ENCODE measurements around the gene CDH7.

CDH7 gene

DNA sequence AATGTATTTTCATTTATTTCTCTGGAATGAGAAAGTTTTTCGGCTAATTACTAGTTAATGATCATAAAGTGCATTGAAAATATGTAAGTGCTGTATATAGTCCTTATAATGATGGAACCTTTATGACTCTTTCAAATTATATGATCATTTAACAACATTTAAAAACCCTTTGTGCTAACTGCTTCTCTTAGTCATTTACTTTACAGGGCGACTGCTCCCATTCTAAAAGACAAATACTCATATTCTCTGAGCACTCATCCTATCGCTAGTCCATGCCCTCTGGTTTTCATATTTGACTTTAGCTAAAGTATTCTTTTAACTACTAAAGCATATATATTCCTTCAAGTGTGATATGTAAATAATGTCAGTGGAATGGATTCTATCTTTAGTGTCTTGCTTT lies 168.2 kb downstream of the CDH7 start:
- no peak for DNase-seq (ENCODE audit: low read depth)

DNA sequence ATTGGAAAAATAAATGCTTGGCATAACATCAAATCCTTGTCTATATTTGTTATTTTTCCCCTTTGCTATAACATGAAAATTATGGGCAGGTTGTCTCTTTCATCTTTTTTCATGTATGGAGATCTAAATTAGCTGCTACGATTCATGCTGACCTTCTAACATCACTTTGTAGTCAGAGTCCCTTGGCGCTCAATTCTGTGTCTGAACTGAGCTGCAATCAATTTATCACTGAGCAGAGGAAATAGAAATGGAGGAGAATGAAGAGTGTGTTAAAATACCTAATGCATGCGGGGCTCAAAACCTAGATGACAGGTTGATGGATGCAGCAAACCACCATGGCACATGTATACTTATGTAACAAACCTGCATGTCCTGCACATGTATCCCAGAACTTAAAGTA lies 168.9 kb downstream of the CDH7 start:
- DNase-seq (ENCODE audit: low read depth) = no peak

- DNase-seq (ENCODE audit: low read depth) = no peak
Observed at GRCh38 chr18:65922103-65922502, 171.3 kb downstream of the CDH7 start.

DNA sequence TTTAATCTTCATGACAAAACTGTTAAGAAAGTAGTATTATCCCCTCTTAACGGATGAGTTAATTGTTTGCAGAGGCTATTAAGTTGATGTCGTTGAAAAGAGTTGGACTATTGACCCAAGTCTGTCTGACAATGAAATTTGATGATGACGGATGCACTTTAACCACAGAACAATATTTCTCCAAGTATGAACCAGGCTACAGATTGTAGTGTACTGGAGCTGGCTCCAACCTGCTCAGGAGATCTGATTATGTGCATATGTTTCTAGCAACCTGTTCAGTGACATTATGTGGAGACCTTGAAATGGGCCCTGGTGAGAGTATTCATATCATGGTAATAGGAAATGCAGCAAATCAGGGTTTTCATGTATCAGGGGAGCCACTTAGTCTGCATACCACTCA lies 174.1 kb downstream of the CDH7 start:
- DNase-seq (ENCODE audit: low read depth) = no peak

- no peak for DNase-seq (ENCODE audit: low read depth)
Observed at GRCh38 chr18:65934874-65935273, 184.1 kb downstream of the CDH7 start.

DNA sequence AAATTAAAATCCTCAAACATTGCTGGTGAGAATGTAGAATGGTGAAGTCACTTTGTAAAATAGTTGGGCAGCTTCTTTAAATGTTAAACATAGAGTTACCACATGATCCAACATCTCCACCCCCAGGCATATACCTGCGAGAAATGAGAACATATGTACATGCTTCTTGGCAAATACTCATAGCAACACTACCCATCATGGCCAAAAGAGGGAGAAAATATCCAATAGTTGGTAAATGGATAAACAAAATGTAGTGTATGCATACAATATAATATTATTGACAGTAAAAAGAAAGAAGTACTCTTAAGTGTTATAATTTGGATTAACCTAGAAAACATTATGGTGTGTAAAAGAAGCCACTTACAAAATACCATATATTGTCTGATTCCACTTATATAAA lies 185.9 kb downstream of the CDH7 start:
- DNase-seq (ENCODE audit: low read depth) = no peak

DNA sequence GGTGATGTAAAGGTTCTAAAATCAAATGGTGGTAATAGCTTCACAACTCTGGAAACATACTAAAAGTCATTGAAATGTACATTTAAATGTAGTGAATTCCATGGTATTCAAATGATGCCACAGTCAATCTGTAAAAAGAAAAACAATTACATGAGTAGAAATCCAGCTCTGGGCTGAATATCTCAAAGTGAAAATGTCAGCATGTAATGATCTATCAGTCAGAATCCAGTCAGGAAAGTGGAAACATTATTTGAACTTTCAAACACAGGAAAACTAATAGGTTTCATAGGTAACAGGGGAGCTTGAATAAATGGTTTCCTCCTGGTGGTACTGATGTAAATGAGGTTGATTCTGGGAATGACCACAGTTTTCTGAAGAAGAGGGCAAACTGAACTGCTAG lies 186.4 kb downstream of the CDH7 start:
- DNase-seq (ENCODE audit: low read depth) = no peak

DNA sequence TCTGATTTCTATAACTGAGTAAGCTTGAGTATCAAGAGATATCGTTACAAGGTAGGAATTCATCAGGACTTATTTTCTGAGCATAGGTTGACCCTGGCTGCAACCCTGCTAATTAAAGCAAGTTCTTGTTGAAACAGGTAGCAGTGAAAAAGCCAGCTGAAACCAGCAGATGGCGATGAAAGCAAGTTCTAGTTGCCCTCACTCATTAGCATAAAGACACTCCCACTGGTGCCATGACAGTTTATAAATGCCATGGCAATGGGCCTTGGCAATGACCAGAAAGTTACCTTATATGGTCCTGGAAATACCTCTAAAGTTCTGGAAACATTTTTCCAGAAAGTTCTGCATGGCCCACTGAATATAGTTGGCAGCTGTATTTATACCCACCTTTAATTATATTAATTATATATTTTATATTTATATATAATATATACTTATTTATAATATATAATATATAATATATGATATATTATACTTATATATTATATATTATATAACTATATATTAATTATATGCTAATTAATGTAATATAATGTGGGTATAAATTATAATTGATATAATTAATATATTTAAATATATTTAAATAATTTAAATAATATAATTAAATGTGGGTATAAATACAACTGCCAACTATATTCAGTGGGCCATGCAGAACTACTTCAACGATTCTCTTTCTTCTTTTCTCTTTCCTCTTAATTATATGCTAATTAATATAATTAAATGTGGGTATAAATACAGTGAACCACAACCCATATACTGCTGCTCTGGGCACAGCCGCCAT lies 188.0 kb downstream of the CDH7 start:
- no peak for DNase-seq (ENCODE audit: low read depth)

Measured in T follicular helper cell (primary cell).